Uterus (tissue), 2 donors: ENCODE measurements around the gene TDRKH.

Experiments used
- POLR2A ChIP-seq, 2 donors: fragments of 450-650 bp; IDR thresholded peaks; one replicate each; pipeline ENCODE4 v1.6.1; 2016; ENCODE audit warnings: antibody characterized with exemption in 2 of 2, mild to moderate bottlenecking in 1 of 2, moderate library complexity in 1 of 2
- TF ChIP-seq, protein P1 (sequence below), 4 experiments: fragments of 200-600 bp in 2 of 4; fragments of 450-650 bp in 2 of 4; sonication (generic) in 2 of 4; IDR thresholded peaks; one replicate each; pipeline ENCODE4 v1.5.1; 2016 to 2019; ENCODE audit warnings: antibody characterized with exemption in 4 of 4, mild to moderate bottlenecking in 2 of 4, moderate library complexity in 1 of 4

- TF ChIP-seq, protein P1, sequence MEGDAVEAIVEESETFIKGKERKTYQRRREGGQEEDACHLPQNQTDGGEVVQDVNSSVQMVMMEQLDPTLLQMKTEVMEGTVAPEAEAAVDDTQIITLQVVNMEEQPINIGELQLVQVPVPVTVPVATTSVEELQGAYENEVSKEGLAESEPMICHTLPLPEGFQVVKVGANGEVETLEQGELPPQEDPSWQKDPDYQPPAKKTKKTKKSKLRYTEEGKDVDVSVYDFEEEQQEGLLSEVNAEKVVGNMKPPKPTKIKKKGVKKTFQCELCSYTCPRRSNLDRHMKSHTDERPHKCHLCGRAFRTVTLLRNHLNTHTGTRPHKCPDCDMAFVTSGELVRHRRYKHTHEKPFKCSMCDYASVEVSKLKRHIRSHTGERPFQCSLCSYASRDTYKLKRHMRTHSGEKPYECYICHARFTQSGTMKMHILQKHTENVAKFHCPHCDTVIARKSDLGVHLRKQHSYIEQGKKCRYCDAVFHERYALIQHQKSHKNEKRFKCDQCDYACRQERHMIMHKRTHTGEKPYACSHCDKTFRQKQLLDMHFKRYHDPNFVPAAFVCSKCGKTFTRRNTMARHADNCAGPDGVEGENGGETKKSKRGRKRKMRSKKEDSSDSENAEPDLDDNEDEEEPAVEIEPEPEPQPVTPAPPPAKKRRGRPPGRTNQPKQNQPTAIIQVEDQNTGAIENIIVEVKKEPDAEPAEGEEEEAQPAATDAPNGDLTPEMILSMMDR (IDR thresholded peaks at IDR 0.05): no peak
- no peak for TF ChIP-seq POLR2A (IDR thresholded peaks at IDR 0.05)
Measured at GRCh38 chr1:151825751-151826660, 35.7 kb upstream of the TDRKH start.
